ENCODE measurements around the gene OMP. TPM values are rescaled to one million over a fixed set of nuclear protein-coding genes. Genes with fewer than 3 reads are reported as not detected.

OMP gene
- total and polyA plus RNA-seq, 2 of the 13 experiments (the other 11 are each of a cell fraction or from before 2014, with no cell fraction given): not detected

- TF ChIP-seq PCBP2 (optimal IDR thresholded peaks at IDR 0.05; ENCODE audit: low read depth, low read length, poor library complexity, severe bottlenecking): no peak
- TF ChIP-seq NR0B2 (CRISPR knock-in tag; IDR thresholded peaks at IDR 0.05): no peak
- TF ChIP-seq HOMEZ (CRISPR knock-in tag; IDR thresholded peaks at IDR 0.05; ENCODE audit: low read depth): no peak
- no peak for TF ChIP-seq ZNF446 (CRISPR knock-in tag; IDR thresholded peaks at IDR 0.05)
- TF ChIP-seq E2F5 (CRISPR knock-in tag; conservative IDR thresholded peaks at IDR 0.05): no peak
- no peak for TF ChIP-seq ZNF616 (CRISPR knock-in tag; IDR thresholded peaks at IDR 0.05; ENCODE audit: low read depth)
- TF ChIP-seq ZNF605 (CRISPR knock-in tag; IDR thresholded peaks at IDR 0.05): no peak
- no peak for TF ChIP-seq ZNF235 (CRISPR knock-in tag; IDR thresholded peaks at IDR 0.05; ENCODE audit: borderline replicate concordance)
- no peak for TF ChIP-seq SAP130 (CRISPR knock-in tag; IDR thresholded peaks at IDR 0.05; ENCODE audit: low read depth)
- no peak for TF ChIP-seq BCLAF1 (IDR thresholded peaks at IDR 0.05)
Measured at GRCh38 chr11:77147036-77147315, 44.3 kb downstream of the OMP start (continued).

Data from HepG2 (cell line).